Type B pancreatic cell (in vitro differentiated cells): ENCODE results near the gene MTA1. TPM values are rescaled to one million over a fixed set of nuclear protein-coding genes. Genes with fewer than 3 reads are reported as not detected.

Experiments used
- DNase-seq: peaks from one replicate; pipeline ENCODE4 v3.0.0; 2021; ENCODE audit warnings: mixed read lengths; ENCODE audit not compliant: unreplicated experiment; ENCODE audit errors: extremely low spot score
- H3K27ac Mint-ChIP-seq: 2 replicates; pipeline ENCODE4 v1.8.0; 2021; ENCODE audit warnings: mild to moderate bottlenecking, mixed read lengths
- H3K27me3 Mint-ChIP-seq: 2 replicates; pipeline ENCODE4 v1.8.0; 2021; ENCODE audit warnings: mixed read lengths
- H3K36me3 Mint-ChIP-seq: 2 replicates; pipeline ENCODE4 v1.8.0; 2021; ENCODE audit warnings: mixed read lengths
- H3K4me1 Mint-ChIP-seq: one replicate; pipeline ENCODE4 v1.8.0; 2021; ENCODE audit warnings: mixed read lengths; ENCODE audit not compliant: unreplicated experiment
- H3K4me3 Mint-ChIP-seq: 2 replicates; pipeline ENCODE4 v1.8.0; 2021; ENCODE audit warnings: mild to moderate bottlenecking, mixed read lengths
- H3K9me3 Mint-ChIP-seq: 2 replicates; pipeline ENCODE4 v1.8.0; 2021; ENCODE audit warnings: mixed read lengths
- CTCF ChIP-seq: fragments of 200-600 bp; sonication (generic); conservative IDR thresholded peaks from 2 replicates; pipeline ENCODE4 v1.5.0; 2021; ENCODE audit warnings: antibody characterized with exemption, mild to moderate bottlenecking
- total RNA-seq: library from RNA; stranded (reverse); gene quantifications from 2 replicates; pipeline ENCODE4 v1.2.1, GENCODE V29; 2021; ENCODE audit warnings: low replicate concordance

MTA1 gene
- total RNA-seq, 1 donor from 2014 or later, result 194 TPM

- DNase-seq, result no peak
- Mint-ChIP-seq H3K36me3 (no peaks in the 10 kb centered on the region), H3K27ac (no peak overlapping the region), H3K9me3 (peaks cover 6% of the 10 kb centered on the region), H3K27me3 (peaks cover 65% of the 10 kb centered on the region), H3K4me1 (no peaks in the 10 kb centered on the region), H3K4me3 (no peak overlapping the region)
- no peak for TF ChIP-seq CTCF
These were observed 100.5 kb downstream of the MTA1 start for GRCh38 chr14:105519946-105520698.

Other genes with a start within 250 kb of the MTA1 start
- gene NUDT14, start 238.5 kb upstream of the MTA1 start, total RNA-seq, result 33.3 and 49.6 TPM in 2 replicates
- 38.8 and 44.7 TPM in 2 replicates for gene BTBD6, start 171.3 kb upstream of the MTA1 start, total RNA-seq
- gene BRF1, start 118.8 kb upstream of the MTA1 start, total RNA-seq, result 39.8 and 47.7 TPM in 2 replicates
- 77.7 and 101 TPM in 2 replicates for gene PACS2, start 105.1 kb upstream of the MTA1 start, total RNA-seq
- 0.76 and 4.1 TPM in 2 replicates for gene TEX22, start 21.3 kb upstream of the MTA1 start, total RNA-seq
- 11.2 and 20.3 TPM in 2 replicates for gene CRIP2, start 55.0 kb downstream of the MTA1 start, total RNA-seq
- gene CRIP1, start 67.1 kb downstream of the MTA1 start, total RNA-seq, result 5.1 and 15.4 TPM in 2 replicates
- 11.9 and 22.1 TPM in 2 replicates for gene TEDC1, start 71.4 kb downstream of the MTA1 start, total RNA-seq
- gene TMEM121, start 106.8 kb downstream of the MTA1 start, total RNA-seq, result 1.4 and 5.5 TPM in 2 replicates